Choroid plexus epithelial cell (primary cell): ENCODE measurements around the gene APLN.

Source experiments
- DNase-seq: peaks from one replicate; pipeline ENCODE4 v3.0.0-alpha.2; 2010; ENCODE audit warnings: low read depth
- H3K4me3 ChIP-seq: 2 replicates; pipeline ENCODE4 v1.5.1; 2011; ENCODE audit warnings: low read depth, mild to moderate bottlenecking, control low read depth, low read length, moderate library complexity
- CTCF ChIP-seq: conservative IDR thresholded peaks from 2 replicates; pipeline ENCODE4 v1.5.1; 2011; ENCODE audit warnings: low read depth, mild to moderate bottlenecking, control low read depth, inconsistent platforms, low read length, moderate library complexity

The APLN gene

DNA sequence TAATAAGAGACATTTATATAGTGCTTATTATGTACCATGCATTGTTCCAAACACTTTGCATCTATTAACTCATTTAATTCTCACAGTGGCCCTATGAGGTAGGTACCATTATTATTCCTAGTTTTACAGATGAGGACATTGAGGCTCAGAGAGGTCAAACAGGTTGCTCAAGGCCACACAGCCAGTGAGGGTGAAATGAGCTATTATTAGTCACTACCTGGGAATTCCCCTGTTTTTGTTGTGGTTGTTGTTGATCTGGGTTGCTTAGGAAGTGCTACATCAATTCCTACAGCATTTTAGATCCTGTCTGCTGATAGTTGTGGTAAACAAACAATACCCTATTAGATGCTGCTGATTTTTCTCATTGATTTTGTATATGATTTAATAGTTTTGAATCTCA is 41.2 kb downstream of the APLN start:
- no peak for TF ChIP-seq CTCF
- no peak overlapping the region for H3K4me3 ChIP-seq
- DNase-seq, result no peak

- TF ChIP-seq CTCF, result no peak
Measured at GRCh38 chrX:129612396-129612795, 42.4 kb downstream of the APLN start.

GRCh38 chrX:129609395-129609794 is 45.4 kb downstream of the APLN start:
- no peak overlapping the region for H3K4me3 ChIP-seq
- DNase-seq, result no peak
- peak; percentile 33 for TF ChIP-seq CTCF

More at GRCh38 chrX:129612396-129612795, 42.4 kb downstream of the APLN start:
- no peak for DNase-seq
- no peak overlapping the region for H3K4me3 ChIP-seq

DNA sequence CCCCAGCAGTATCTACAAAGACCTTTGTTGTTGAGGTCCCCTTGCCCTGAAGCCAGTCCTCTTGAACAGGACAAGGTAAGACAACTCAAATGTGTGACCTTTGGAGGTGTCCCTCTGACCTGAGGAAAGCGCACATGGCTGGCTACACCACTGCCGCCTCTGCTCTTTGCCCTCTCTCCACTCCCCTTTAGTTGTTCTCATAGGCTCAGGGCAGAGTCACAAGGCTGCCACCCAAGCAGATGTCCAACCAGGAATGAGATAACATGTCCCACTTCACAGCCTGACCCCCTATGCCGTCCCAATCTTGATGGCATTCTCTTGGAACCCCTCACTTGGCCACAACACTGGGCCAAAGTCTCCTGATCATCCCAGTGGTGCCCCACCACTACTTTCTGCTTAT is 46.3 kb downstream of the APLN start:
- H3K4me3 ChIP-seq, result no peak overlapping the region
- TF ChIP-seq CTCF, result no peak
- no peak for DNase-seq

DNA sequence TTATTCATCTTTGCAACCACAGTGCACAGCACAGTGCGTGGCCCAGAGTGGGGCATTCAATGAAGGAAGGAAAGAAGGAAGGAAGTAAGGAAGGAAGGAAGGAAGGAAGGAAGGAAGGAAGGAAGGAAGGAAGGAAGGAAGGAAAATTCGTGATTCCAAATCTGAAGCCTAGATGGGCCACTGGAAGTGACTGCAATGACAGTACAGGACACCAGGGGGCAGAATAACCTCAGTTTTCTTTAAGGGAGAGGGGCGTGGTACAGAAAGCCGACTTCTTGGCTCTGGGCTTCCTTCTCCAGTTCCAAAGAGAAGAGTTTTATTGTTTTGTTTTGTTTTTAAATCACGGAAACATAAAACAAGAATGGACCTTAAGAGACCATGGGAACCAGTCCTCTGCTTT is 47.8 kb downstream of the APLN start:
- TF ChIP-seq CTCF, result peak; percentile 72
- H3K4me3 ChIP-seq, result no peak overlapping the region
- DNase-seq, result peak; percentile 63

DNA sequence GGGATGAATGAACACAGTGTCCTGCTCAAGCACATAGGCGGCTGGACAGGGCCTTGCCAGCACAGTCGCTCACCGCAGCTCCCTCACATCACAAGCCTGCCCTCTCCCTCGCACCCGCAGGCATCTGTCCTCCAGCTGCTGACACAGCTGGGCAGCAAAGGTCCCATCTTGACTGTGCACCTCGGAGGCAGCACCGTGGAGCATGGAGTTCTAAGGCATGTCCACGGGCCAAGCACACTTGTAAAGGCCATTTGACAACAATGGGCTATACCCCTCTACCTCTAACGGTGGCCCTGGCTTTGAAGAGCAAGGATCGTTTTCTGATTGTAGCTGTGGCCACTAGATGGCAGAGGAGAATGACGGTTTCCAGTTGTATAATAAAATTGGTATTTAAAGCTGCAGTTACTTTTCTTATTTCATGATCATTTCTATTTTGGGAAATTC is 53.8 kb downstream of the APLN start:
- TF ChIP-seq CTCF, result peak; percentile 63
- peak; percentile 41 for DNase-seq
- no peak overlapping the region for H3K4me3 ChIP-seq

- H3K4me3 ChIP-seq, result no peak overlapping the region
- DNase-seq, result no peak
- TF ChIP-seq CTCF, result no peak
Measured at GRCh38 chrX:129599996-129600395, 54.8 kb downstream of the APLN start.
